ENCODE data around the gene SESTD1. TPM values are rescaled to one million over a fixed set of nuclear protein-coding genes. Genes with fewer than 3 reads are reported as not detected.

Gene SESTD1
- total and polyA plus RNA-seq, 2 experiments from 2014 or later = 10.5 to 19.4 TPM

DNA sequence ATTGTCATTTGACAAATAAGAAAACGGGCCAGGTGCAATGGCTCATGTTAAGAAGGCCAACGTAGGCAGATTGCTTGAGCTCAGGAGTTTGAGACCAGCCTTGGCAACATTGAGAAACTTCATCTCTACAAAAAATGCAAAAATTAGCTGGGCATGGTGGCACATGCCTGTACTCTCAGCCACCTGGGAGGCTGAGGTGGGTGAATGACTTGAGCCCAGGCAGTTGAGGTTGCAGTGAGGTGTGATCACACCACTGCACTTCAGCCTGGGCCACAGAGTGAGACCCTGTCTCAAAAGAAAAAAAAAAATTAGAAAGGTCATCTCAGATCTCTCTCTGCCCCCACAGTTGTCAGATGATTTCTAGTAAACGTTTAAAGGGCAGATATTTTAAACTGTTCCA is 4.4 kb downstream of the SESTD1 start:
- Histone ChIP-seq H3K36me3 (no peaks in the 10 kb centered on the region), H3K27me3 (no peaks in the 10 kb centered on the region), H3K9me3 (ENCODE audit: low read depth) (no peaks in the 10 kb centered on the region), H3K4me1 (ENCODE audit: low read depth) (peaks cover 7% of the 10 kb centered on the region), H3K27ac (no peak overlapping the region), H3K4me3 (no peak overlapping the region)
- no peak for TF ChIP-seq CTCF (IDR thresholded peaks at IDR 0.05; ENCODE audit: low read depth, low read length)
- DNase-seq (ENCODE audit: low read depth in 1 of 2, low spot score in 1 of 2) = no peak

- no peak overlapping the region for H3K27ac ChIP-seq
- TF ChIP-seq CTCF (IDR thresholded peaks at IDR 0.05; ENCODE audit: low read depth, low read length) = no peak
- no peak for DNase-seq (ENCODE audit: low read depth in 1 of 2, low spot score in 1 of 2)
- H3K4me3 ChIP-seq = no peak overlapping the region
- H3K9me3 ChIP-seq (ENCODE audit: low read depth) = no peaks in the 10 kb centered on the region
- no peaks in the 10 kb centered on the region for H3K27me3 ChIP-seq
- no peaks in the 10 kb centered on the region for H3K36me3 ChIP-seq
- H3K4me1 ChIP-seq (ENCODE audit: low read depth) = no peaks in the 10 kb centered on the region
Measured at GRCh38 chr2:179255129-179255528, 9.5 kb downstream of the SESTD1 start.

GRCh38 chr2:179253226-179253625 is 11.4 kb downstream of the SESTD1 start:
- TF ChIP-seq CTCF (IDR thresholded peaks at IDR 0.05; ENCODE audit: low read depth, low read length) = no peak
- DNase-seq (ENCODE audit: low read depth in 1 of 2, low spot score in 1 of 2) = no peak
- Histone ChIP-seq H3K4me3 (no peak overlapping the region), H3K36me3 (no peaks in the 10 kb centered on the region), H3K27ac (no peak overlapping the region), H3K27me3 (no peaks in the 10 kb centered on the region), H3K4me1 (ENCODE audit: low read depth) (no peaks in the 10 kb centered on the region), H3K9me3 (ENCODE audit: low read depth) (no peaks in the 10 kb centered on the region)

- no peaks in the 10 kb centered on the region for H3K27me3 ChIP-seq
- DNase-seq (ENCODE audit: low read depth in 1 of 2, low spot score in 1 of 2) = no peak
- H3K4me1 ChIP-seq (ENCODE audit: low read depth) = no peaks in the 10 kb centered on the region
- no peak for TF ChIP-seq CTCF (IDR thresholded peaks at IDR 0.05; ENCODE audit: low read depth, low read length)
- no peaks in the 10 kb centered on the region for H3K9me3 ChIP-seq (ENCODE audit: low read depth)
- H3K27ac ChIP-seq = no peak overlapping the region
- H3K4me3 ChIP-seq = no peak overlapping the region
- H3K36me3 ChIP-seq = no peaks in the 10 kb centered on the region
Measured at GRCh38 chr2:179252423-179252822, 12.2 kb downstream of the SESTD1 start.

GRCh38 chr2:179251870-179252269 is 12.8 kb downstream of the SESTD1 start:
- no peaks in the 10 kb centered on the region for H3K4me1 ChIP-seq (ENCODE audit: low read depth)
- no peaks in the 10 kb centered on the region for H3K27me3 ChIP-seq
- H3K9me3 ChIP-seq (ENCODE audit: low read depth) = no peaks in the 10 kb centered on the region
- no peaks in the 10 kb centered on the region for H3K36me3 ChIP-seq
- H3K27ac ChIP-seq = no peak overlapping the region
- no peak for TF ChIP-seq CTCF (IDR thresholded peaks at IDR 0.05; ENCODE audit: low read depth, low read length)
- no peak overlapping the region for H3K4me3 ChIP-seq
- no peak for DNase-seq (ENCODE audit: low read depth in 1 of 2, low spot score in 1 of 2)
